A549 (cell line): ENCODE results near the gene USP15. TPM values are rescaled to one million over a fixed set of nuclear protein-coding genes. Genes with fewer than 3 reads are reported as not detected.

Source experiments
- ATAC-seq, 2 experiments: fragments of 200-7000 bp in 1 of 2; fragments of >200 bp in 1 of 2; cut with Nextera tagmentation in 1 of 2; cut with Tn5 transposase in 1 of 2; 3 replicates each; pipeline versions ENCODE4 v1.8.0 to v1.9.1; 2018 to 2020; ENCODE audit warnings: mild to moderate bottlenecking in 1 of 2, moderate library complexity in 1 of 2
- CTCF ChIA-PET: fragments of 300-600 bp; sonication (Branson Sonifier 250); formaldehyde crosslinking; extraction: SDS; loops from one replicate; lab custom pipeline; 2021; ENCODE audit warnings: antibody characterized with exemption, inconsistent platforms; lab: Yijun Ruan, JAX
- POLR2A ChIA-PET: fragments of 350-600 bp; formaldehyde crosslinking; extraction: SDS; loops from one replicate; lab custom pipeline; 2021; ENCODE audit warnings: antibody characterized with exemption, inconsistent platforms; lab: Yijun Ruan, JAX
- DNase-seq, 2 experiments: peaks; one replicate each; pipeline versions ENCODE4 v3.0.0 to v3.0.0-alpha.2; 2011 to 2016; ENCODE audit warnings: low read depth in 1 of 2, low spot score in 1 of 2
- FAIRE-seq: peaks from 2 replicates; lab custom pipeline; 2011; peaks lifted over from hg19 to GRCh38; lab: Jason Lieb, UNC
- H3K27ac ChIP-seq, 2 experiments: fragments of >200 bp; sonication (Bioruptor Twin); formaldehyde crosslinking; 3 replicates each; pipeline ENCODE4 v1.5.1; 2016 to 2017
- H3K4me1 ChIP-seq: fragments of >200 bp; sonication (Bioruptor Twin); formaldehyde crosslinking; 3 replicates; pipeline ENCODE4 v1.6.1; 2016
- H3K4me2 ChIP-seq: fragments of >200 bp; sonication (Bioruptor Twin); formaldehyde crosslinking; 3 replicates; pipeline ENCODE4 v1.6.1; 2016
- H3K4me3 ChIP-seq: fragments of >200 bp; sonication (Bioruptor Twin); formaldehyde crosslinking; 3 replicates; pipeline ENCODE4 v1.5.1; 2016
- H3K9me3 ChIP-seq: fragments of >200 bp; sonication (Bioruptor Twin); formaldehyde crosslinking; 3 replicates; pipeline ENCODE4 v1.6.1; 2016
- ATOH8 ChIP-seq: fragments of 250-450 bp; sonication (Bioruptor Pico); IDR thresholded peaks from 2 replicates; pipeline ENCODE4 v1.5.0; 2020; ENCODE audit warnings: low read depth, mild to moderate bottlenecking, moderate library complexity
- BCL3 ChIP-seq: fragments of >200 bp; sonication (Bioruptor Twin); formaldehyde crosslinking; IDR thresholded peaks from 3 replicates; pipeline ENCODE4 v1.6.1; 2016
- BHLHE40 ChIP-seq: IDR thresholded peaks from 2 replicates; pipeline ENCODE4 v1.6.1; 2012; ENCODE audit warnings: low read depth, low read length, inconsistent platforms
- ELK1 ChIP-seq: fragments of 150-350 bp; IDR thresholded peaks from 2 replicates; pipeline ENCODE4 v1.6.1; 2014; ENCODE audit warnings: low read depth, mild to moderate bottlenecking, low read length
- FOSB ChIP-seq: fragments of 250-450 bp; sonication (Bioruptor Pico); IDR thresholded peaks from 2 replicates; pipeline ENCODE4 v1.5.0; 2020; ENCODE audit warnings: mild to moderate bottlenecking, moderate library complexity
- FOXS1 ChIP-seq: fragments of 250-450 bp; sonication (Bioruptor Pico); IDR thresholded peaks from 2 replicates; pipeline ENCODE4 v1.5.0; 2020; ENCODE audit warnings: mild to moderate bottlenecking, moderate library complexity
- HOXA7 ChIP-seq: fragments of 250-450 bp; sonication (Bioruptor Pico); IDR thresholded peaks from 2 replicates; pipeline ENCODE4 v1.5.0; 2020; ENCODE audit warnings: mild to moderate bottlenecking, moderate library complexity
- JUN ChIP-seq, 2 experiments: fragments of >200 bp; sonication (Bioruptor Twin); formaldehyde crosslinking; IDR thresholded peaks; 2 replicates in 1 of 2; 3 replicates in 1 of 2; pipeline ENCODE4 v1.6.1; 2016 to 2017
- KDM1A ChIP-seq: fragments of 200-600 bp; sonication (generic); IDR thresholded peaks from 2 replicates; pipeline ENCODE4 v1.6.1; 2016; ENCODE audit warnings: low read depth, mild to moderate bottlenecking
- NR3C1 ChIP-seq: fragments of >200 bp; sonication (Bioruptor Twin); formaldehyde crosslinking; IDR thresholded peaks from 3 replicates; pipeline ENCODE4 v1.6.1; 2017
- RAD21 ChIP-seq, 2 experiments: fragments of >200 bp in 1 of 2; sonication (Bioruptor Twin) in 1 of 2; formaldehyde crosslinking in 1 of 2; IDR thresholded peaks in 1 of 2; conservative IDR thresholded peaks in 1 of 2; 2 replicates in 1 of 2; 3 replicates in 1 of 2; pipeline ENCODE4 v1.6.1; 2012 to 2018; ENCODE audit warnings: inconsistent platforms in 1 of 2
- RARB ChIP-seq: fragments of 250-450 bp; sonication (Bioruptor Pico); IDR thresholded peaks from 2 replicates; pipeline ENCODE4 v1.8.0; 2021; ENCODE audit warnings: mild to moderate bottlenecking, moderate library complexity
- RFX5 ChIP-seq: fragments of 450-650 bp; IDR thresholded peaks from 2 replicates; pipeline ENCODE4 v1.7.1; 2014; ENCODE audit warnings: antibody characterized with exemption, mild to moderate bottlenecking, moderate library complexity
- RNF2 ChIP-seq: fragments of 200-600 bp; sonication (generic); IDR thresholded peaks from 2 replicates; pipeline ENCODE4 v1.6.1; 2016; ENCODE audit warnings: low read depth, mild to moderate bottlenecking, antibody characterized with exemption, moderate library complexity, borderline replicate concordance
- SREBF2 ChIP-seq: fragments of 450-650 bp; IDR thresholded peaks from 2 replicates; pipeline ENCODE4 v1.6.1; 2014; ENCODE audit warnings: mild to moderate bottlenecking, moderate library complexity
- TFCP2L1 ChIP-seq: fragments of 250-450 bp; sonication (Bioruptor Pico); IDR thresholded peaks from 2 replicates; pipeline ENCODE4 v1.5.0; 2021; ENCODE audit warnings: mild to moderate bottlenecking
- ZC3H11A ChIP-seq: fragments of 450-650 bp; IDR thresholded peaks from 2 replicates; pipeline ENCODE4 v1.6.1; 2014; ENCODE audit warnings: antibody characterized with exemption, mild to moderate bottlenecking
- WGBS: methylation state at CpG from one replicate; pipeline ENCODE4 v1.1.6; 2017; ENCODE audit errors: missing lambda C conversion rate; 5-methylcytosine and 5-hydroxymethylcytosine counted together
- polyA plus RNA-seq, 4 experiments: library from polyadenylated mRNA; depleted of rRNA in 3 of 4; stranded (reverse); fragments of >200 nt; fragmentation: RNase III in 1 of 4; extraction: RNeasy Plus Mini Kit Qiagen cat#74134 plus additional on column Dnase treatment in 1 of 4; gene quantifications; 2 replicates in 3 of 4; 3 replicates in 1 of 4; pipeline ENCODE4 v1.2.3, GENCODE V29; 2011 to 2017
- TF ChIP-seq, protein P1 (sequence below): fragments of 250-450 bp; sonication (Bioruptor Pico); IDR thresholded peaks from 2 replicates; pipeline ENCODE4 v1.5.0; 2021; ENCODE audit warnings: mild to moderate bottlenecking, moderate library complexity, borderline replicate concordance

The USP15 gene
- polyA plus RNA-seq, 2 of the 4 experiments (the other 2 are of a cell fraction): 30.4 to 67.6 TPM

DNA sequence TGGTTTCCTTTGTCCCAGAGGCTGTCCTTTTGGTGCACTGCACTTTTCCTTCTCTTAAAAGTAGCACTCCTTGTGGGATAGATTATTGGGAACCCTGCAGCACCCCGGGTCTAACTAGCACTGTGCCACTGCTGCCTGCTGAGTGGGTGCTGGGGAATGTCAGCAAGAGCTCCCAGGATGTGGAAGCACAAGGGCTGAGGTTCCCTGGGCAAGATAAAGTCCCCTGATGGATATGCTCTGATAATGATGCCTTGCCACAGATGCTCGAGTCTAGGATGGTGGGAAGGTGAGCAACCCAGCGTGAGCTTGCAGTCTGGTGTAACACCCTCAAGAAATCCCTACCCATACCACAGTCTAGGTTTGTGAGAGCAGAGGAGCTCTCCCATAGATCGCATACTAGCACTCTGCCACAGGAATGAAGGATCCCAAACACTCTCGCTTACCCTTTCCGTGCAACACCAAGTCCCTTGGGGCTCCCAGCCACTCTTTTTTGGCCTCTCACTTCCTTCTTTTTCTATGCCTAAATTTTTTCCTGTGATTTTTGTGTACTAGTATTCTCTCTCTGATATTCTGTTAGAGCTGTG is 32.6 kb downstream of the USP15 start (continued):
- TF ChIP-seq, protein P1, sequence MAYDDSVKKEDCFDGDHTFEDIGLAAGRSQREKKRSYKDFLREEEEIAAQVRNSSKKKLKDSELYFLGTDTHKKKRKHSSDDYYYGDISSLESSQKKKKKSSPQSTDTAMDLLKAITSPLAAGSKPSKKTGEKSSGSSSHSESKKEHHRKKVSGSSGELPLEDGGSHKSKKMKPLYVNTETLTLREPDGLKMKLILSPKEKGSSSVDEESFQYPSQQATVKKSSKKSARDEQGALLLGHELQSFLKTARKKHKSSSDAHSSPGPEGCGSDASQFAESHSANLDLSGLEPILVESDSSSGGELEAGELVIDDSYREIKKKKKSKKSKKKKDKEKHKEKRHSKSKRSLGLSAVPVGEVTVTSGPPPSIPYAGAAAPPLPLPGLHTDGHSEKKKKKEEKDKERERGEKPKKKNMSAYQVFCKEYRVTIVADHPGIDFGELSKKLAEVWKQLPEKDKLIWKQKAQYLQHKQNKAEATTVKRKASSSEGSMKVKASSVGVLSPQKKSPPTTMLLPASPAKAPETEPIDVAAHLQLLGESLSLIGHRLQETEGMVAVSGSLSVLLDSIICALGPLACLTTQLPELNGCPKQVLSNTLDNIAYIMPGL (CRISPR knock-in tag): no peak
- TF ChIP-seq HOXA7 (no peak), TFCP2L1 (CRISPR knock-in tag) (no peak), FOSB (CRISPR knock-in tag) (no peak)

GRCh38 chr12:62294378-62294777 is 34.2 kb downstream of the USP15 start:
- DNase-seq (no peak), FAIRE-seq (no peak), ATAC-seq (no peak)
- ChIA-PET POLR2A (no interaction called here), CTCF (no interaction called here)
- Histone ChIP-seq H3K27ac (no peak overlapping the region), H3K4me3 (no peak overlapping the region), H3K4me2 (no peak overlapping the region), H3K4me1 (peaks cover 11% of the 10 kb centered on the region), H3K9me3 (0 out of 3 replicates have a peak, but pooled peaks cover 3% of the 10 kb centered on the region)
- 93% methylated on average over 1 of the region's 1 CpG for WGBS
- no peak for TF ChIP-seq RFX5
- TF ChIP-seq ZC3H11A: no peak
- TF ChIP-seq ELK1: no peak
- no peak for TF ChIP-seq BCL3
- no peak for TF ChIP-seq RNF2
- no peak for TF ChIP-seq SREBF2
- no peak for TF ChIP-seq KDM1A
- TF ChIP-seq NR3C1: no peak
- no peak for TF ChIP-seq BHLHE40
- TF ChIP-seq RAD21 (conservative IDR thresholded peaks at IDR 0.05 in 1 of 2, IDR thresholded peaks at IDR 0.05 in 1 of 2): no peak
- TF ChIP-seq JUN (IDR thresholded peaks at IDR 0.05): no peak
- no peak for TF ChIP-seq RARB (CRISPR knock-in tag)
- no peak for TF ChIP-seq ATOH8 (CRISPR knock-in tag)
- no peak for TF ChIP-seq FOXS1 (CRISPR knock-in tag)
- TF ChIP-seq HOXA7: no peak

DNA sequence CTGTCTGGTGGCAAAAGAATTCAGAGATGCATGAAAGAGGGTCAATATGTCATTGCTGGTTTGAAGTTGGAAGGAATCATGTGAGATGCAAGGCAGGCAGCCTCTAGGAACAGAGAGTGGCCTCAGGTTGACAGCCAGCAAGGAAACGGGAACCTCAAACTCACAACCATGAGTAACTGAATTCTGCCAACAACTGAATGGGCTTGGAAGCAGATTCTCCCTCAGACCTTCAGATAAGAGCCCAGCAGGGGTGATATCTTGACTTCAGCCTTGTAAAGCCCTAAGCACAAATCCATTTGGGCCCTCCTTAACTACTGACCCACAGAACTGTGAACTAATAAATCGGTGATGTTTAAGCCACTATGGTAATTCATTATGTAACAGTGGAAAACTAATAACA is 35.8 kb downstream of the USP15 start:
- FAIRE-seq (no peak), ATAC-seq (no peak), DNase-seq (no peak)
- H3K4me1 ChIP-seq: peaks cover 11% of the 10 kb centered on the region
- no peak overlapping the region for H3K4me2 ChIP-seq
- ChIA-PET POLR2A (no interaction called here), CTCF (no interaction called here)
- WGBS: 93% methylated on average over 2 of the region's 2 CpGs
- H3K9me3 ChIP-seq: 0 out of 3 replicates have a peak, but pooled peaks cover 3% of the 10 kb centered on the region
- TF ChIP-seq JUN (IDR thresholded peaks at IDR 0.05): no peak
- H3K27ac ChIP-seq: no peak overlapping the region
- H3K4me3 ChIP-seq: no peak overlapping the region
